IMR-90 (cell line): ENCODE results near the gene GRIK3.

Source experiments
- MAFK ChIP-seq: IDR thresholded peaks from 2 replicates; pipeline ENCODE4 v1.6.1; 2012; ENCODE audit warnings: low read depth, low read length, improper control_type of control experiment
- NFE2L2 ChIP-seq: fragments of 150-350 bp; IDR thresholded peaks from 2 replicates; pipeline ENCODE4 v1.6.1; 2016; ENCODE audit warnings: low read depth, mild to moderate bottlenecking, low read length
- POLR2A ChIP-seq: IDR thresholded peaks from 2 replicates; pipeline ENCODE4 v1.6.1; 2012; ENCODE audit warnings: mild to moderate bottlenecking, low read depth, low read length
- RAD21 ChIP-seq: IDR thresholded peaks from 2 replicates; pipeline ENCODE4 v1.6.1; 2012; ENCODE audit warnings: low read length, improper control_type of control experiment
- RFX5 ChIP-seq: IDR thresholded peaks from 2 replicates; pipeline ENCODE4 v1.8.0; 2012; ENCODE audit warnings: low read depth, mild to moderate bottlenecking, low read length, moderate library complexity
- TF ChIP-seq, protein P1 (sequence below): conservative IDR thresholded peaks from 2 replicates; pipeline ENCODE4 v1.5.1; 2012; ENCODE audit warnings: mild to moderate bottlenecking, low read depth, low read length, improper control_type of control experiment

GRCh38 chr1:36802018-36802417 lies 232.3 kb downstream of the GRIK3 start:
- TF ChIP-seq RFX5 (no peak), POLR2A (no peak), MAFK (no peak), NFE2L2 (no peak), RAD21 (no peak)
- TF ChIP-seq, protein P1, sequence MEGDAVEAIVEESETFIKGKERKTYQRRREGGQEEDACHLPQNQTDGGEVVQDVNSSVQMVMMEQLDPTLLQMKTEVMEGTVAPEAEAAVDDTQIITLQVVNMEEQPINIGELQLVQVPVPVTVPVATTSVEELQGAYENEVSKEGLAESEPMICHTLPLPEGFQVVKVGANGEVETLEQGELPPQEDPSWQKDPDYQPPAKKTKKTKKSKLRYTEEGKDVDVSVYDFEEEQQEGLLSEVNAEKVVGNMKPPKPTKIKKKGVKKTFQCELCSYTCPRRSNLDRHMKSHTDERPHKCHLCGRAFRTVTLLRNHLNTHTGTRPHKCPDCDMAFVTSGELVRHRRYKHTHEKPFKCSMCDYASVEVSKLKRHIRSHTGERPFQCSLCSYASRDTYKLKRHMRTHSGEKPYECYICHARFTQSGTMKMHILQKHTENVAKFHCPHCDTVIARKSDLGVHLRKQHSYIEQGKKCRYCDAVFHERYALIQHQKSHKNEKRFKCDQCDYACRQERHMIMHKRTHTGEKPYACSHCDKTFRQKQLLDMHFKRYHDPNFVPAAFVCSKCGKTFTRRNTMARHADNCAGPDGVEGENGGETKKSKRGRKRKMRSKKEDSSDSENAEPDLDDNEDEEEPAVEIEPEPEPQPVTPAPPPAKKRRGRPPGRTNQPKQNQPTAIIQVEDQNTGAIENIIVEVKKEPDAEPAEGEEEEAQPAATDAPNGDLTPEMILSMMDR = no peak
